ENCODE results near the gene GRAMD1B.

DNA sequence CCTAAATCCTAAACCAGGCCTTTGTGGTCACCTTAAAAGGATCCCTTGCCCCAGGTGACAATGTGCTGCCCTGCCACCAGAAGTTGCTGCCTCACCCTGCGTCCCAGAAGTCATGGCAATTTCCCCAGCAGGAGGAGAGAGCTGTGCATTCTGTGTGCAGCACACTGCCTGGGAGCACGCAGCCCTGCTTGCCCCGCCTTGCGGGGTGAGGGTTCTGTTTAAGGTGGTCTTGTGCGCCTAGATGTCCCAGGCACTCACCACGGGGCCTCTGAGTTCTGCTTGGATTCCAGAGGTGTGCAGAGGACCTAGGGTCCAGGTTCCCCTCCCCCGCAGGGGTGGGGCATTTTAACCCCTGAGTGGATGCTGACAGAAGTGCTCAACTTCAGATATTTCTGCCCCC, 95.0 kb downstream of the GRAMD1B start:
- TF ChIP-seq, protein P1, sequence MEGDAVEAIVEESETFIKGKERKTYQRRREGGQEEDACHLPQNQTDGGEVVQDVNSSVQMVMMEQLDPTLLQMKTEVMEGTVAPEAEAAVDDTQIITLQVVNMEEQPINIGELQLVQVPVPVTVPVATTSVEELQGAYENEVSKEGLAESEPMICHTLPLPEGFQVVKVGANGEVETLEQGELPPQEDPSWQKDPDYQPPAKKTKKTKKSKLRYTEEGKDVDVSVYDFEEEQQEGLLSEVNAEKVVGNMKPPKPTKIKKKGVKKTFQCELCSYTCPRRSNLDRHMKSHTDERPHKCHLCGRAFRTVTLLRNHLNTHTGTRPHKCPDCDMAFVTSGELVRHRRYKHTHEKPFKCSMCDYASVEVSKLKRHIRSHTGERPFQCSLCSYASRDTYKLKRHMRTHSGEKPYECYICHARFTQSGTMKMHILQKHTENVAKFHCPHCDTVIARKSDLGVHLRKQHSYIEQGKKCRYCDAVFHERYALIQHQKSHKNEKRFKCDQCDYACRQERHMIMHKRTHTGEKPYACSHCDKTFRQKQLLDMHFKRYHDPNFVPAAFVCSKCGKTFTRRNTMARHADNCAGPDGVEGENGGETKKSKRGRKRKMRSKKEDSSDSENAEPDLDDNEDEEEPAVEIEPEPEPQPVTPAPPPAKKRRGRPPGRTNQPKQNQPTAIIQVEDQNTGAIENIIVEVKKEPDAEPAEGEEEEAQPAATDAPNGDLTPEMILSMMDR (conservative IDR thresholded peaks at IDR 0.05; ENCODE audit: low read depth, low read length): no peak
- no peak for TF ChIP-seq EZH2 (IDR thresholded peaks at IDR 0.05; ENCODE audit: low read length, unreplicated experiment)
